HepG2 (cell line): ENCODE results near the gene RDH13. TPM values are rescaled to one million over a fixed set of nuclear protein-coding genes. Genes with fewer than 3 reads are reported as not detected.

ENCODE experiments used
- ARNTL ChIP-seq: sonication (generic); formaldehyde crosslinking; IDR thresholded peaks from 2 replicates; pipeline ENCODE4 v1.4.0; 2020; ENCODE audit warnings: mild to moderate bottlenecking, missing genetic modification reagents
- ASH2L ChIP-seq: fragments of 300-600, 200-600 bp; sonication (generic); IDR thresholded peaks from 2 replicates; pipeline ENCODE4 v1.7.0; 2017; ENCODE audit warnings: low read depth, mild to moderate bottlenecking, moderate library complexity, mixed read lengths, low read length; ENCODE audit not compliant: insufficient read length
- CC2D1A ChIP-seq: sonication (generic); formaldehyde crosslinking; IDR thresholded peaks from 2 replicates; pipeline ENCODE4 v1.8.1; 2023; ENCODE audit warnings: mild to moderate bottlenecking, missing genetic modification reagents
- HDAC6 ChIP-seq: fragments of 200-600 bp; sonication (generic); IDR thresholded peaks from 2 replicates; pipeline ENCODE4 v1.7.0; 2017; ENCODE audit warnings: mild to moderate bottlenecking, antibody characterized with exemption, low read length, low read depth
- HOXA5 ChIP-seq: sonication (generic); formaldehyde crosslinking; IDR thresholded peaks from 2 replicates; pipeline ENCODE4 v1.4.0; 2020; ENCODE audit warnings: missing genetic modification reagents
- KDM4B ChIP-seq: sonication (generic); formaldehyde crosslinking; IDR thresholded peaks from 2 replicates; pipeline ENCODE4 v1.4.0; 2020; ENCODE audit warnings: missing genetic modification reagents
- NFE2L1 ChIP-seq: sonication (generic); formaldehyde crosslinking; IDR thresholded peaks from 2 replicates; pipeline ENCODE4 v1.4.0; 2020; ENCODE audit warnings: missing genetic modification reagents, mild to moderate bottlenecking, borderline replicate concordance
- NONO ChIP-seq, 2 experiments: fragments of 450-650 bp in 1 of 2; sonication (generic) in 1 of 2; formaldehyde crosslinking in 1 of 2; IDR thresholded peaks in 1 of 2; conservative IDR thresholded peaks in 1 of 2; 2 replicates each; pipeline versions ENCODE4 v1.6.1 to v1.8.0; 2017 to 2022; ENCODE audit warnings: mild to moderate bottlenecking in 1 of 2, missing genetic modification reagents in 1 of 2, moderate library complexity in 1 of 2
- POGZ ChIP-seq: sonication (generic); formaldehyde crosslinking; IDR thresholded peaks from 2 replicates; pipeline ENCODE4 v1.4.0; 2020; ENCODE audit warnings: mild to moderate bottlenecking, missing genetic modification reagents
- RBM39 ChIP-seq: fragments of 200-400 bp; formaldehyde crosslinking; IDR thresholded peaks from one replicate; pipeline ENCODE4 v1.6.1; 2018; ENCODE audit warnings: antibody characterized with exemption, mild to moderate bottlenecking, low read depth, low read length; ENCODE audit not compliant: poor library complexity, severe bottlenecking
- TMF1 ChIP-seq: sonication (generic); formaldehyde crosslinking; IDR thresholded peaks from 2 replicates; pipeline ENCODE4 v1.8.1; 2022; ENCODE audit warnings: low read depth, missing genetic modification reagents
- ZMYM3 ChIP-seq: sonication (generic); formaldehyde crosslinking; IDR thresholded peaks from 2 replicates; pipeline ENCODE4 v1.5.1; 2020; ENCODE audit warnings: mild to moderate bottlenecking, missing genetic modification reagents
- ZNF260 ChIP-seq: sonication (generic); formaldehyde crosslinking; IDR thresholded peaks from 2 replicates; pipeline ENCODE4 v1.4.0; 2020; ENCODE audit warnings: missing genetic modification reagents, low read depth, mild to moderate bottlenecking, borderline replicate concordance
- ZNF275 ChIP-seq: sonication (generic); formaldehyde crosslinking; IDR thresholded peaks from 2 replicates; pipeline ENCODE4 v1.8.0; 2022; ENCODE audit warnings: missing genetic modification reagents, mild to moderate bottlenecking, inconsistent platforms, borderline replicate concordance
- ZNF543 ChIP-seq: sonication (generic); formaldehyde crosslinking; IDR thresholded peaks from 2 replicates; pipeline ENCODE4 v1.4.0; 2020; ENCODE audit warnings: mild to moderate bottlenecking, missing genetic modification reagents
- ZNF567 ChIP-seq: sonication (generic); formaldehyde crosslinking; IDR thresholded peaks from 2 replicates; pipeline ENCODE4 v1.8.1; 2023; ENCODE audit warnings: mild to moderate bottlenecking, missing genetic modification reagents, borderline replicate concordance
- ZNF670 ChIP-seq: sonication (generic); formaldehyde crosslinking; IDR thresholded peaks from 2 replicates; pipeline ENCODE4 v1.8.0; 2022; ENCODE audit warnings: mild to moderate bottlenecking, missing genetic modification reagents, borderline replicate concordance
- ZNF704 ChIP-seq: sonication (generic); formaldehyde crosslinking; IDR thresholded peaks from 2 replicates; pipeline ENCODE4 v1.8.1; 2023; ENCODE audit warnings: mild to moderate bottlenecking, inconsistent platforms, moderate library complexity, missing genetic modification reagents, borderline replicate concordance
- ZNF75D ChIP-seq: sonication (generic); formaldehyde crosslinking; IDR thresholded peaks from 2 replicates; pipeline ENCODE4 v1.8.1; 2023; ENCODE audit warnings: missing genetic modification reagents, mild to moderate bottlenecking, borderline replicate concordance
- ZNF782 ChIP-seq: sonication (generic); formaldehyde crosslinking; IDR thresholded peaks from 2 replicates; pipeline ENCODE4 v1.4.0; 2020; ENCODE audit warnings: missing genetic modification reagents, mild to moderate bottlenecking, borderline replicate concordance
- ZNF878 ChIP-seq: sonication (generic); formaldehyde crosslinking; IDR thresholded peaks from 2 replicates; pipeline ENCODE4 v1.8.1; 2023; ENCODE audit warnings: mild to moderate bottlenecking, missing genetic modification reagents, moderate library complexity
- polyA plus RNA-seq, 8 experiments: library from polyadenylated mRNA; depleted of rRNA in 3 of 8; stranded (reverse) in 7 of 8; unstranded in 1 of 8; fragments of >200 nt; fragmentation: Illumina TruSeq in 4 of 8; extraction: Trizol in 4 of 8; gene quantifications; 2 replicates each; pipeline versions ENCODE4 v1.2.1 to v1.2.3, GENCODE V29; 2011 to 2016; ENCODE audit warnings: low read depth in 4 of 8, missing spikeins in 1 of 8, mixed read lengths in 1 of 8; ENCODE audit not compliant: insufficient read depth in 1 of 8
- total RNA-seq, 5 experiments: library from RNA; depleted of rRNA; stranded (reverse); fragments of >200 nt; fragmentation: Illumina TruSeq; extraction: Trizol; gene quantifications; 2 replicates each; pipeline ENCODE4 v1.2.3, GENCODE V29; 2016; ENCODE audit warnings: low read depth in 1 of 5
- TF ChIP-seq, protein P1 (sequence below): sonication (generic); formaldehyde crosslinking; IDR thresholded peaks from 2 replicates; pipeline ENCODE4 v1.5.0; 2020; ENCODE audit warnings: mild to moderate bottlenecking, low read depth, missing genetic modification reagents, borderline replicate concordance
- TF ChIP-seq, protein P2 (sequence below): sonication (generic); formaldehyde crosslinking; IDR thresholded peaks from 2 replicates; pipeline ENCODE4 v1.5.1; 2020; ENCODE audit warnings: missing genetic modification reagents, mild to moderate bottlenecking, borderline replicate concordance
- TF ChIP-seq, protein P3 (sequence below): sonication (generic); formaldehyde crosslinking; IDR thresholded peaks from 2 replicates; pipeline ENCODE4 v1.4.0; 2020; ENCODE audit warnings: missing genetic modification reagents

RDH13 gene
- total and polyA plus RNA-seq, 2 of the 13 experiments (the other 11 are each of a cell fraction or from before 2014, with no cell fraction given), result 13.4 to 21.5 TPM

- TF ChIP-seq ARNTL, result no peak
- TF ChIP-seq HDAC6, result no peak
- TF ChIP-seq RBM39, result no peak
- no peak for TF ChIP-seq ZMYM3 (CRISPR knock-in tag)
- 0 out of 2 replicates have a peak, but pooled peaks have one; percentile 9 for TF ChIP-seq HOXA5
- TF ChIP-seq ZNF567 (CRISPR knock-in tag), result no peak
- TF ChIP-seq, protein P1, sequence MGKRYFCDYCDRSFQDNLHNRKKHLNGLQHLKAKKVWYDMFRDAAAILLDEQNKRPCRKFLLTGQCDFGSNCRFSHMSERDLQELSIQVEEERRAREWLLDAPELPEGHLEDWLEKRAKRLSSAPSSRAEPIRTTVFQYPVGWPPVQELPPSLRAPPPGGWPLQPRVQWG (CRISPR knock-in tag), result no peak
- TF ChIP-seq TMF1 (CRISPR knock-in tag), result no peak
- no peak for TF ChIP-seq ZNF543 (CRISPR knock-in tag)
- TF ChIP-seq CC2D1A (CRISPR knock-in tag), result no peak
- TF ChIP-seq ZNF878 (CRISPR knock-in tag), result no peak
- no peak for TF ChIP-seq NFE2L1
- TF ChIP-seq ZNF260 (CRISPR knock-in tag), result no peak
- TF ChIP-seq, protein P2, sequence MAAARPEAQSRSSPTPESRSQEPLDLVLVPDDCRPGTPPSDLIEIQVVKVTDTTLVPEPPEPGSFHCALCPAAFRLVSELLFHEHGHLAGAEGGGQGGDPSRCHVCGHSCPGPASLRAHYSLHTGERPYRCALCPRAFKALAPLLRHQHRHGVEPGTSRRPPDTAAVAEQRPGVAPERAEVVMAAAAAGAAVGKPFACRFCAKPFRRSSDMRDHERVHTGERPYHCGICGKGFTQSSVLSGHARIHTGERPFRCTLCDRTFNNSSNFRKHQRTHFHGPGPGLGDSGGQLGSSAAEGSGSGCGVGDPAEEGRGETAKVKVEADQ, result no peak
- TF ChIP-seq KDM4B, result no peak
- TF ChIP-seq ZNF275 (CRISPR knock-in tag), result no peak
- TF ChIP-seq ZNF704 (CRISPR knock-in tag), result no peak
- TF ChIP-seq ZNF782 (CRISPR knock-in tag), result no peak
- no peak for TF ChIP-seq POGZ (CRISPR knock-in tag)
- TF ChIP-seq NONO (IDR thresholded peaks at IDR 0.05), result no peak
- 0 out of 2 replicates have a peak, but pooled peaks have one; percentile 25 for TF ChIP-seq NONO (CRISPR knock-in tag; conservative IDR thresholded peaks at IDR 0.05)
- TF ChIP-seq, protein P3, sequence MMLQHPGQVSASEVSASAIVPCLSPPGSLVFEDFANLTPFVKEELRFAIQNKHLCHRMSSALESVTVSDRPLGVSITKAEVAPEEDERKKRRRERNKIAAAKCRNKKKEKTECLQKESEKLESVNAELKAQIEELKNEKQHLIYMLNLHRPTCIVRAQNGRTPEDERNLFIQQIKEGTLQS (CRISPR knock-in tag), result no peak
- no peak for TF ChIP-seq ASH2L
- no peak for TF ChIP-seq ZNF75D
- TF ChIP-seq ZNF670 (CRISPR knock-in tag), result no peak
These were observed 18.2 kb upstream of the RDH13 start (continued) for GRCh38 chr19:55080968-55081769.
